HG02840 (cell line): ENCODE results near the gene WDR62.

Experiments used
- ATAC-seq: cut with Tn5 transposase; IDR thresholded peaks from one replicate; pipeline ENCODE4 v1.9.1; 2021; ENCODE audit warnings: mild to moderate bottlenecking, moderate library complexity, moderate number of reproducible peaks; ENCODE audit not compliant: unreplicated experiment, low FRiP score

WDR62 gene

DNA sequence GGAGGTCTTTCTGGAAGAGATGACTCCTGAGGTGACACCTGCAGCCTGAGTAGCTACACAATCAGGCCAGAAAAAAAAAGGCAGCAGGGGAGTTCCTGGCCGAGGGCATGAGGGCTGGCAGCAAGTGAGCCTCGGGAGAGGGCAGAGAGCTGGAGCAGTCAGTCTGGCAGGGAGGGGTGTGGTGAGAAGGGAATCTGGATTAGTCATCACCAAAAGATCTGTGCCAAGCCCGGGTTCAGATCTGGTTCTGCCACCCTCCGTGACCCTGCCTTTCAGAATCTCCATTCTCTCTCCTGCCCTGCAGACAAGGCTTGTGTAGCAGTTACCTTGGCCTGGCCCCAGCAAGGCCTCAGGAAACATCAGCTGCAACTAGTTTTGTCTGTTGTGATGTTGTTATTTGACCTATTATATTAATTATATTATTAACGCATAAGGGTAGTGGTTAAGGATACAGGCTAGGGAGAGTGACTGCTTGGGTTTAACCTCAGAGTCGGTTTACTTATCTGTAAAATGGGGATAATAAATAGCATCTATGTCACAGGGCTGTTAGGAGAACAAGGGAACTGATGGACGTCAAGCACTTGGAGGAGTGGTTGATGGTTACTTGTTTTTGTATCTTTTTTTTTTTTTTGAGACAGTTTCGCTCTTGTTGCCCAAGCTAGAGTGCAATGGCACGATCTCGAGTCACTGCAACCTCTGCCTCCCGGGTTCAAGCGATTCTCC is 82.4 kb downstream of the WDR62 start:
- no peak for ATAC-seq

DNA sequence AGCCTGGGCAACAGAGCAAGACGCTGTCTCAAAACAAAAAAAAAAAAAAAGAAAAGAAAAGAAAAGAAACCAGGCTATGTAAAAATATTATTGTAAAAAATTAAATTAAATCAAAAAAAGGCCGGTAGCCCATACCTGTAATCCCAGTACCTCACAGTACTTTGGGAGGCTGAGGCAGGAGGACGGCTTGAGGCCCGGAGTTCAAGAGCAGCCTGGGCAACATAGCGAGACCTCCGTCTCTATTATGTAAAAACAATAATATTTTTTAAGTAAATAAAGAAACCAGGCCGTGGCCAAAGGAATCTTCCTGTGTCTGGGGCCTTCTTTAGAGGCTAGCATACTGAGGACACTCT is 84.4 kb downstream of the WDR62 start:
- no peak for ATAC-seq

DNA sequence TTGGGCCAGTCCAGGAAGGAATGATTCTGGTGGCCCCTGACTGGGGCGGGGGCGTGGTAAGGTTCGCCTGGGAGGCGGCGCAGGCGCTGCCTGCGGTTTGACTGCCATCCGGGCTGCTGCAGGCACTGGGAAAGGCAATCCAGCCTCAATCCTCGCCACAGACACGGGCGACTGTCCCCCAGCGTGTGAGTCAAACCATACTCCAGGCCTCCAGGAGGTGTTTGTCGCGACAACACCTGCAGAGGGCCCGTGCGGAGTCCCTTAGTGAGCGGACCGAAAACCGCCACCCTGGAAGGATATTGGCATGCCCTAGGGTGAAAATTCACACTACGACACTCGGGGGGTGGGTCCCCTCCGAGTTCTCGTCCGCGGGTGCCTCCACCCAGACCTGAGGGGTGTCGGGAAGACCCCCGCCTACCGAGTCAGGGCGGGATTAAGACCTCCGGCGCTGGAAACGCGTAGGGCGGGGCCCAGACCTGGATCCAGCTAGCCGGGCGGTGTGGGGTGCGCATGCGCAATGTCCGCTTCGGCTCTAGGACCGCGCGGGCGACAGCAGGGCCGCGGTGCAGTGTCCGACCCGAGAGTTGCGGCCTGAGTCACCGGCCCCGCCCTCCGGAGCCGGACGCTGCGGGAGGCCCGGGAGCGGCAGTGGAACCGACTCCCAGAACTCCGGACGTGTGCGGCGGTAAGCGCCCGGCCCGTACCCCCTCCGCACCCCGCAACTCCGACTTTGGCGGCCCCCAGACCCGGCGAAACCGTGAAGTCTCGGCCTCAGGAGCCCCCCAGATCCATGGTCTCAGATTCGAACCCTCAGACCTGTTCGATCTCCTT is 85.0 kb downstream of the WDR62 start, which contains the start of gene CAPNS1:
Gene CAPNS1, plus strand, starts transcription at position 594 of the 831 bp plus-strand sequence. CDS start 946 bp downstream, outside the sequence.
- ATAC-seq, result peak; percentile 86

GRCh38 chr19:36140304-36141038 is 85.8 kb downstream of the WDR62 start:
- ATAC-seq, result no peak

DNA sequence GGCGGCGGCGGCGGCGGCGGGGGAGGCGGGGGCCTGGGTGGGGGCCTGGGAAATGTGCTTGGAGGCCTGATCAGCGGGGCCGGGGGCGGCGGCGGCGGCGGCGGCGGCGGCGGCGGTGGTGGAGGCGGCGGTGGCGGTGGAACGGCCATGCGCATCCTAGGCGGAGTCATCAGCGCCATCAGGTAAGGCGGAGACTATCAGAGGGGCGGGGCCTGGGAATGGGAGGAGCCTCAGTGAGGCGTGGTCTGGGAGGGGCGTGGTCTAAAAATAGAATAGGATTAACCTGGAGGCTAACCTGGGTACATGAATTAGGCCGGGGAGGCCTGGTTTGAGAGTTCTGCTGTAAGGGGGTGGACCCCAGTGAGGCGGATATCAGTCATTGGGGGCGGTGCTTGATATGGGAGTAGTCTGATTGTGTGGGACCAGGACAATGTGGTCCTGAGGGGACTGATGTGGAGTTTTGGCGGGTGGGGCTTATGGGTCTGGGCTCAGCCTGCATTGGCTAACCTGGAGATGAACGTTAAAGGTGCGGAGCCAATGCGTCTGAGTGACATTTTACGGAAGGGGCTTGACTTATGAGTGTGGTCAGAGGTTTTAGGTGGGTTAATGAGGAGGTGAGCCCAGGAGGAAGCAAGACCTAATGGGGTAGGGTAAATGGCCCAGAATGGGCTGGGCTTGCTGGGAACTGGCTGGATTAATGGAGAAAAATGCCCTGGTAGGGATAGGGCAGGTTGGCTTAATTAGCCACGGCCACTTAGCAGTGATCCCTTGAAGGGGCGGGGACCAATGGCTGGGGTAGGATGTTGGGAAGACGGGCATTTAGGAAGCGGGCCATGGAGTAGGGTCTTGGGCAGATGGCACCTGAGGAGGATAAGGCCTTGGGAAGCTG is 86.6 kb downstream of the WDR62 start:
- no peak for ATAC-seq

DNA sequence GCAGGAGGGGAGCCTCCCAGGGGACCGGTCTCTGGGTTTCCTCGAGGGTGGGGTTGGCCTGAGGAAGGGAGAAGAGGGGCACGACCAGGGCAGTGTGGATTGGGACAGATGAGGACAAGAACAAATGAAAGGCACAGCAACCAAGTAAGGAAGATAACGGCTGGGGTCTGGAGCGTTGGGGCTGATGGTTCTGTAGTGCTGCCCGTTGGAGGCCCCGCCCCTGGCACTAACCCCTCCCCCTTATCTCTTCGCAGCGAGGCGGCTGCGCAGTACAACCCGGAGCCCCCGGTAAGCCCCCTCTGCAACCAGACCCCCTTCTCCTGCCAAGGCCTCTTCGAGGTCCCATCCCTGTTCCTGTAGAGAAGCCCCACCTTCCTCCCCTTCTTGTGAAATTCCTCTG is 87.3 kb downstream of the WDR62 start:
- ATAC-seq, result no peak

- ATAC-seq, result no peak
Measured at GRCh38 chr19:36142496-36142895, 87.8 kb downstream of the WDR62 start.

- no peak for ATAC-seq
Measured at GRCh38 chr19:36144624-36145023, 89.9 kb downstream of the WDR62 start.

DNA sequence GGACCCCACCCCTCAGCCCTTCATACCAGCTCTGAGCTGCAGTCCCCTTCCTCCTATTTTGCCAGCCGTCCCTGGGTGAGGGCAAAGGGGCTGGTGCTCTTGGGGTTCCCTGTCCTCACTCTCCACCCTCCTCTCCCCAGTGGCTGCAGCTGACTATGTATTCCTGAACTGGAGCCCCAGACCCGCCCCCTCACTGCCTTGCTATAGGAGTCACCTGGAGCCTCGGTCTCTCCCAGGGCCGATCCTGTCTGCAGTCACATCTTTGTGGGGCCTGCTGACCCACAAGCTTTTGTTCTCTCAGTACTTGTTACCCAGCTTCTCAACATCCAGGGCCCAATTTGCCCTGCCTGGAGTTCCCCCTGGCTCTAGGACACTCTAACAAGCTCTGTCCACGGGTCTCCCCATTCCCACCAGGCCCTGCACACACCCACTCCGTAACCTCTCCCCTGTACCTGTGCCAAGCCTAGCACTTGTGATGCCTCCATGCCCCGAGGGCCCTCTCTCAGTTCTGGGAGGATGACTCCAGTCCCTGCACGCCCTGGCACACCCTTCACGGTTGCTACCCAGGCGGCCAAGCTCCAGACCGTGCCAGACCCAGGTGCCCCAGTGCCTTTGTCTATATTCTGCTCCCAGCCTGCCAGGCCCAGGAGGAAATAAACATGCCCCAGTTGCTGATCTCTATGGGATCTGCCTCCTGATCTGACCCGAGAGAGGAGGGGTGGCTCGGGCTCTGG is 95.1 kb downstream of the WDR62 start:
- ATAC-seq, result no peak

GRCh38 chr19:36150586-36150985 is 95.9 kb downstream of the WDR62 start:
- no peak for ATAC-seq

GRCh38 chr19:36151144-36152018 is 96.7 kb downstream of the WDR62 start:
- no peak for ATAC-seq

GRCh38 chr19:36152019-36152351 is 97.3 kb downstream of the WDR62 start:
- no peak for ATAC-seq

- no peak for ATAC-seq
Measured at GRCh38 chr19:36152352-36153091, 97.8 kb downstream of the WDR62 start, which contains the start of gene COX7A1. Gene COX7A1, minus strand, starts transcription at chr19:36152447. Its CDS starts 40 bp downstream, at chr19:36152407.

GRCh38 chr19:36153126-36153525 is 98.4 kb downstream of the WDR62 start:
- no peak for ATAC-seq
